K562 (cell line): Measurements from ENCODE around the gene SLC5A6. TPM values are rescaled to one million over a fixed set of nuclear protein-coding genes. Genes with fewer than 3 reads are reported as not detected.
A peak's percentile ranks its signal among the peaks of the same experiment; 100 is the strongest.

ENCODE experiments used
- ATAC-seq: fragments of 200-7000 bp; cut with Tn5 transposase; 3 replicates; pipeline ENCODE4 v1.9.1; 2020; ENCODE audit warnings: moderate library complexity
- BruUV-seq: library from RNA; stranded (reverse); fragments of 400-500 nt; replicated peaks from 2 replicates; lab custom pipeline; 2021; lab: Mats Ljungman, UMichigan
- CTCF ChIA-PET: fragments of 300-600 bp; formaldehyde crosslinking; extraction: SDS; loops from one replicate; lab custom pipeline; 2021; ENCODE audit warnings: low intra/inter-chr PET ratio; lab: Yijun Ruan, JAX
- POLR2A ChIA-PET: fragments of 300-600, 350-650 bp; sonication (Branson Sonifier 250); formaldehyde crosslinking; extraction: SDS; loops from one replicate; lab custom pipeline; 2021; ENCODE audit warnings: antibody characterized with exemption, inconsistent platforms; lab: Yijun Ruan, JAX
- DNase-seq, 4 experiments: peaks; one replicate each; pipeline versions ENCODE4 v3.0.0 to v3.0.0-alpha.2; 2011 to 2018; ENCODE audit warnings: low spot score in 3 of 4, mixed read lengths in 3 of 4; ENCODE audit errors: extremely low read depth in 1 of 4
- FAIRE-seq: peaks from 2 replicates; lab custom pipeline; 2011; peaks lifted over from hg19 to GRCh38; lab: Jason Lieb, UNC
- H2AFZ ChIP-seq: 2 replicates; pipeline ENCODE4 v1.6.0; 2011; ENCODE audit warnings: low read depth, low read length, control low read depth, inconsistent platforms
- H3K27ac ChIP-seq: fragments of 200-600 bp; 3 replicates; pipeline ENCODE4 v1.8.0; 2011; ENCODE audit warnings: low read depth, mild to moderate bottlenecking, control low read depth, inconsistent platforms, low read length, moderate library complexity, mixed read lengths; ENCODE audit errors: extremely low read depth
- H3K27me3 ChIP-seq, 2 experiments: fragments of 300-600 bp in 1 of 2; 2 replicates in 1 of 2; 3 replicates in 1 of 2; pipeline versions ENCODE4 v1.6.0 to v1.8.0; 2011; ENCODE audit warnings: inconsistent platforms in 2 of 2, low read length in 2 of 2, mild to moderate bottlenecking in 1 of 2, mixed read lengths in 1 of 2, moderate library complexity in 1 of 2; ENCODE audit not compliant: control insufficient read depth in 2 of 2, insufficient read depth in 2 of 2
- H3K36me3 ChIP-seq: fragments of 300-600 bp; 3 replicates; pipeline ENCODE4 v1.8.0; 2011; ENCODE audit warnings: mild to moderate bottlenecking, low read length, inconsistent platforms; ENCODE audit not compliant: control insufficient read depth, insufficient read depth
- H3K4me1 ChIP-seq, 2 experiments: fragments of 200-600 bp in 1 of 2; replicated peaks in 1 of 2; 2 replicates in 1 of 2; 3 replicates in 1 of 2; pipeline versions ENCODE4 v1.5.1 to v1.8.0; 2011; ENCODE audit warnings: inconsistent platforms in 2 of 2, low read length in 2 of 2, mild to moderate bottlenecking in 1 of 2, mixed read lengths in 1 of 2, moderate library complexity in 1 of 2; ENCODE audit not compliant: control insufficient read depth in 2 of 2, insufficient read depth in 2 of 2
- H3K4me2 ChIP-seq: 2 replicates; pipeline ENCODE4 v1.6.1; 2011; ENCODE audit warnings: low read length, control low read depth, inconsistent platforms, mixed read lengths; ENCODE audit not compliant: insufficient read depth
- H3K4me3 ChIP-seq: fragments of 200-600 bp; sonication (generic), shearing (Covaris generic); 2 replicates; pipeline ENCODE4 v1.5.1; 2016; ENCODE audit warnings: control low read depth, inconsistent platforms
- H3K79me2 ChIP-seq: fragments of 200-600 bp; 3 replicates; pipeline ENCODE4 v1.8.0; 2011; ENCODE audit warnings: low read length, inconsistent platforms; ENCODE audit not compliant: control insufficient read depth, insufficient read depth
- H3K9ac ChIP-seq, 2 experiments: 2 replicates each; pipeline versions ENCODE4 v1.6.0 to v1.6.1; 2011; ENCODE audit warnings: low read depth in 2 of 2, low read length in 2 of 2, control low read depth in 1 of 2, inconsistent platforms in 1 of 2, mild to moderate bottlenecking in 1 of 2, mixed read lengths in 1 of 2; ENCODE audit not compliant: insufficient read depth in 1 of 2
- H3K9me1 ChIP-seq: one replicate; pipeline ENCODE4 v1.6.0; 2011; ENCODE audit warnings: inconsistent platforms, mild to moderate bottlenecking, low read length, moderate library complexity; ENCODE audit not compliant: control insufficient read depth, insufficient read depth
- H3K9me3 ChIP-seq: replicated peaks from 2 replicates; pipeline ENCODE4 v1.5.1; 2011; ENCODE audit warnings: low read depth, low read length, inconsistent platforms; ENCODE audit not compliant: control insufficient read depth, insufficient read depth
- H4K20me1 ChIP-seq: replicated peaks from 2 replicates; pipeline ENCODE4 v1.6.1; 2011; ENCODE audit warnings: low read length, inconsistent platforms, mixed read lengths; ENCODE audit not compliant: control insufficient read depth, insufficient read depth
- DNMT1 ChIP-seq: fragments of 450-650 bp; IDR thresholded peaks from 2 replicates; pipeline ENCODE4 v1.6.1; 2016; ENCODE audit warnings: antibody characterized with exemption, mild to moderate bottlenecking
- EP400 ChIP-seq: fragments of 450-650 bp; IDR thresholded peaks from 2 replicates; pipeline ENCODE4 v1.6.1; 2017; ENCODE audit warnings: antibody characterized with exemption, mild to moderate bottlenecking, moderate library complexity
- FOSL1 ChIP-seq: fragments of 200-800 bp; sonication (Bioruptor generic); conservative IDR thresholded peaks from 2 replicates; pipeline ENCODE4 v1.6.1; 2016; ENCODE audit warnings: missing genetic modification characterization, missing compliant biosample characterization
- PHF20 ChIP-seq: fragments of 450-650 bp; IDR thresholded peaks from 2 replicates; pipeline ENCODE4 v1.6.1; 2018; ENCODE audit not compliant: partially characterized antibody
- POLR2G ChIP-seq: fragments of 200-400 bp; formaldehyde crosslinking; IDR thresholded peaks from 2 replicates; pipeline ENCODE4 v1.6.1; 2017; ENCODE audit warnings: low read depth, mild to moderate bottlenecking, antibody characterized with exemption, low read length, moderate library complexity
- SAFB ChIP-seq: fragments of 200-400 bp; formaldehyde crosslinking; IDR thresholded peaks from 2 replicates; pipeline ENCODE4 v1.6.1; 2017; ENCODE audit warnings: low read depth, low read length, borderline replicate concordance
- TAF9B ChIP-seq: fragments of 450-650 bp; IDR thresholded peaks from 2 replicates; pipeline ENCODE4 v1.6.1; 2018; ENCODE audit warnings: mild to moderate bottlenecking; ENCODE audit not compliant: partially characterized antibody
- WHSC1 ChIP-seq: IDR thresholded peaks from one replicate; pipeline ENCODE4 v1.6.1; 2012; ENCODE audit warnings: low read length, control low read depth, inconsistent platforms
- WGBS: fragments of 100-300 bp; shearing (Covaris generic); methylation state at CpG from one replicate; pipeline ENCODE4 v1.1.6; 2016; ENCODE audit warnings: low coverage, mixed read lengths; ENCODE audit not compliant: insufficient coverage; ENCODE audit errors: missing lambda C conversion rate; 5-methylcytosine and 5-hydroxymethylcytosine counted together
- in situ Hi-C: fragments of 300-500 bp; cut with MboI; formaldehyde crosslinking; loops from 4 replicates; pipeline ENCODE4 v1.15.0; 2018; ENCODE audit warnings: inconsistent platforms, mixed read lengths
- intact Hi-C: fragments of 100-400 bp; cut with micrococcal nuclease; formaldehyde crosslinking; loops from 2 replicates; pipeline ENCODE4 v1.14.2; 2022
- polyA plus RNA-seq, 8 experiments: library from polyadenylated mRNA; depleted of rRNA in 4 of 8; stranded (reverse) in 5 of 8; unstranded in 3 of 8; fragments of >200 nt; fragmentation: Nextera tagmentation in 2 of 8; fragmentation: Illumina TruSeq in 1 of 8; extraction: Ambion mirVana in 2 of 8; extraction: Trizol in 1 of 8; gene quantifications; 2 replicates each; pipeline versions ENCODE4 v1.2.1 to v1.2.3, GENCODE V29; 2011 to 2014; ENCODE audit warnings: inconsistent platforms in 1 of 8, missing spikeins in 1 of 8
- total RNA-seq, 7 experiments: library from RNA; depleted of rRNA in 6 of 7; stranded (reverse); fragments of >200 nt in 6 of 7; fragmentation: Illumina TruSeq in 2 of 7; extraction: Trizol in 2 of 7; gene quantifications; 2 replicates each; pipeline versions ENCODE4 v1.2.1 to v1.2.3, GENCODE V29; 2011 to 2021; ENCODE audit warnings: low replicate concordance in 1 of 7
- TF ChIP-seq, protein P1 (sequence below): IDR thresholded peaks from 3 replicates; pipeline ENCODE4 v1.6.1; 2011; ENCODE audit warnings: borderline replicate concordance, mild to moderate bottlenecking, moderate library complexity; ENCODE audit not compliant: insufficient read length; ENCODE audit errors: extremely low read depth

The SLC5A6 gene
- total and polyA plus RNA-seq, 9 of the 15 experiments (the other 6 are each of a cell fraction or from before 2014, with no cell fraction given), result 32.6 to 137 (median 107) TPM

DNA sequence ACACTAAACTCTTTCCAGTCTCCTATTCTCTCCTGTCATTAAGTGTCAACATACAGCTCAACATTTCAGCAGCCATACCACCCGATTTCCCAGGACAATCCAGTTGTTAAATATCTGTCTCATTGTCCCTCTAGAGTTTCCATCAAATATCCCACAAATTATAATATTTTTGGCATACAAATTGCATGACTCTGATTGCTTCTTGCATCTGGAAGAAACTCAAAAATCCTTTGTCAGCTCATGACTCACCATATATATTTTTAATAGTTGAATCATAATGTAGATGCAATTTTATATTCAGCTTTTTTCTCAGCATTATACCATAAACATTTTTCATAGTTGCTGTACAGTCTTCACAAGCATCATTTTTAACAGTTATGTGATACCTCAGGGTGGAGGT is 43.6 kb upstream of the SLC5A6 start:
- Histone ChIP-seq H3K9me3 (no peaks in the 10 kb centered on the region), H3K4me2 (peak overlapping the region; percentile 13; the same call in 1 of the 2 replicates), H3K9ac (no peak overlapping the region), H3K79me2 (no peaks in the 10 kb centered on the region), H2AFZ (no peak overlapping the region), H3K27me3 (peaks cover 6 to 14% of the 10 kb centered on the region in 2 experiments; a peak in 3 of 5 replicates), H3K9me1 (no peaks in the 10 kb centered on the region), H3K4me3 (no peak overlapping the region), H3K27ac (no peak overlapping the region), H3K4me1 (peaks cover 10 to 33% of the 10 kb centered on the region in 2 experiments; a peak in 4 of 5 replicates), H3K36me3 (no peaks in the 10 kb centered on the region), H4K20me1 (no peaks in the 10 kb centered on the region; the same call in none of the 2 replicates)
- TF ChIP-seq POLR2G (no peak), DNMT1 (no peak), WHSC1 (no peak), PHF20 (no peak), TAF9B (no peak), SAFB (no peak), EP400 (no peak), FOSL1 (tag) (0 out of 2 replicates have a peak, but pooled peaks have one; percentile 21)
- TF ChIP-seq, protein P1, sequence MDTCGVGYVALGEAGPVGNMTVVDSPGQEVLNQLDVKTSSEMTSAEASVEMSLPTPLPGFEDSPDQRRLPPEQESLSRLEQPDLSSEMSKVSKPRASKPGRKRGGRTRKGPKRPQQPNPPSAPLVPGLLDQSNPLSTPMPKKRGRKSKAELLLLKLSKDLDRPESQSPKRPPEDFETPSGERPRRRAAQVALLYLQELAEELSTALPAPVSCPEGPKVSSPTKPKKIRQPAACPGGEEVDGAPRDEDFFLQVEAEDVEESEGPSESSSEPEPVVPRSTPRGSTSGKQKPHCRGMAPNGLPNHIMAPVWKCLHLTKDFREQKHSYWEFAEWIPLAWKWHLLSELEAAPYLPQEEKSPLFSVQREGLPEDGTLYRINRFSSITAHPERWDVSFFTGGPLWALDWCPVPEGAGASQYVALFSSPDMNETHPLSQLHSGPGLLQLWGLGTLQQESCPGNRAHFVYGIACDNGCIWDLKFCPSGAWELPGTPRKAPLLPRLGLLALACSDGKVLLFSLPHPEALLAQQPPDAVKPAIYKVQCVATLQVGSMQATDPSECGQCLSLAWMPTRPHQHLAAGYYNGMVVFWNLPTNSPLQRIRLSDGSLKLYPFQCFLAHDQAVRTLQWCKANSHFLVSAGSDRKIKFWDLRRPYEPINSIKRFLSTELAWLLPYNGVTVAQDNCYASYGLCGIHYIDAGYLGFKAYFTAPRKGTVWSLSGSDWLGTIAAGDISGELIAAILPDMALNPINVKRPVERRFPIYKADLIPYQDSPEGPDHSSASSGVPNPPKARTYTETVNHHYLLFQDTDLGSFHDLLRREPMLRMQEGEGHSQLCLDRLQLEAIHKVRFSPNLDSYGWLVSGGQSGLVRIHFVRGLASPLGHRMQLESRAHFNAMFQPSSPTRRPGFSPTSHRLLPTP, result no peak
- DNase-seq, result no peak
- no peak for FAIRE-seq
- in situ Hi-C loops, result no loop called here
- ATAC-seq, result no peak
- ChIA-PET CTCF (no interaction called here), POLR2A (interaction anchor here (1.1 kb wide), 1 partner anchor 16 kb away, joined by 3 read pairs; no protein-coding TSS in a partner anchor)
- intact Hi-C loops, result no loop called here
- no TSS peak for BruUV-seq
- WGBS, result 0% methylated on average over 1 of the region's 1 CpG
